MM.1S (cell line): ENCODE data around the gene KLHL7.

Experiments
- DNase-seq: peaks from one replicate; pipeline ENCODE4 v3.0.0-alpha.2; 2015
- H2AFZ ChIP-seq: fragments of 300-600 bp; sonication (generic); 2 replicates; pipeline ENCODE4 v1.6.0; 2016; ENCODE audit warnings: antibody characterized with exemption, low read length
- H3F3A ChIP-seq: fragments of 300-600 bp; sonication (generic); 2 replicates; pipeline ENCODE4 v1.6.1; 2016; ENCODE audit warnings: mild to moderate bottlenecking, antibody characterized with exemption, low read length, moderate library complexity, mixed read lengths; ENCODE audit not compliant: insufficient read depth
- H3K27ac ChIP-seq: fragments of 300-600 bp; sonication (generic); 2 replicates; pipeline ENCODE4 v1.5.1; 2016; ENCODE audit warnings: mild to moderate bottlenecking, low read length
- H3K27me3 ChIP-seq: fragments of 300-600 bp; sonication (generic); replicated peaks from 2 replicates; pipeline ENCODE4 v1.6.0; 2016; ENCODE audit warnings: low read length; ENCODE audit not compliant: insufficient read depth
- H3K36me3 ChIP-seq: fragments of 300-600 bp; sonication (generic); replicated peaks from 2 replicates; pipeline ENCODE4 v1.6.1; 2016; ENCODE audit warnings: mild to moderate bottlenecking, low read length, mixed read lengths; ENCODE audit not compliant: insufficient read depth
- H3K4me1 ChIP-seq: fragments of 300-600 bp; sonication (generic); 2 replicates; pipeline ENCODE4 v1.6.1; 2016; ENCODE audit warnings: low read length, mixed read lengths
- H3K4me2 ChIP-seq: fragments of 300-600 bp; sonication (generic); 2 replicates; pipeline ENCODE4 v1.6.0; 2016; ENCODE audit warnings: low read depth, low read length
- H3K4me3 ChIP-seq: fragments of 300-600 bp; sonication (generic); 2 replicates; pipeline ENCODE4 v1.5.1; 2016; ENCODE audit warnings: low read length, mixed read lengths
- H3K79me2 ChIP-seq: fragments of 300-600 bp; sonication (generic); 2 replicates; pipeline ENCODE4 v1.6.1; 2016; ENCODE audit warnings: mixed run types, low read length, mixed read lengths
- H3K9ac ChIP-seq: fragments of 300-600 bp; sonication (generic); 2 replicates; pipeline ENCODE4 v1.6.1; 2016; ENCODE audit warnings: low read length, mixed read lengths
- H3K9me2 ChIP-seq: fragments of 300-600 bp; sonication (generic); replicated peaks from 2 replicates; pipeline ENCODE4 v1.6.1; 2016; ENCODE audit warnings: mild to moderate bottlenecking, low read length, mixed read lengths; ENCODE audit not compliant: insufficient read depth
- H3K9me3 ChIP-seq: fragments of 300-600 bp; sonication (generic); replicated peaks from 2 replicates; pipeline ENCODE4 v1.6.1; 2016; ENCODE audit warnings: mild to moderate bottlenecking, low read length, mixed read lengths; ENCODE audit not compliant: insufficient read depth
- H4K20me1 ChIP-seq: fragments of 300-600 bp; sonication (generic); 2 replicates; pipeline ENCODE4 v1.6.1; 2016; ENCODE audit warnings: mild to moderate bottlenecking, low read length, moderate library complexity, mixed read lengths; ENCODE audit not compliant: insufficient read depth
- CTCF ChIP-seq: fragments of 300-600 bp; sonication (generic); IDR thresholded peaks from 2 replicates; pipeline ENCODE4 v1.5.1; 2016; ENCODE audit warnings: antibody characterized with exemption, low read length, mixed read lengths
- EZH2 ChIP-seq: fragments of 300-600 bp; sonication (generic); optimal IDR thresholded peaks from 2 replicates; pipeline ENCODE3; 2017; ENCODE audit warnings: low read depth, mild to moderate bottlenecking, antibody characterized with exemption, low read length, mixed read lengths
- EZH2phosphoT487 ChIP-seq: fragments of 300-600 bp; sonication (generic); IDR thresholded peaks from 2 replicates; pipeline ENCODE4 v1.6.1; 2018; ENCODE audit warnings: antibody characterized with exemption, low read length

Gene KLHL7

GRCh38 chr7:23133797-23134196 lies 28.2 kb downstream of the KLHL7 start:
- Histone ChIP-seq H3F3A (no peaks in the 10 kb centered on the region), H3K27me3 (no peaks in the 10 kb centered on the region), H3K4me2 (no peak overlapping the region), H3K9me3 (no peaks in the 10 kb centered on the region), H4K20me1 (no peaks in the 10 kb centered on the region), H3K79me2 (no peaks in the 10 kb centered on the region), H3K9me2 (no peaks in the 10 kb centered on the region), H3K4me1 (no peaks in the 10 kb centered on the region), H3K27ac (no peak overlapping the region), H2AFZ (no peak overlapping the region), H3K4me3 (no peak overlapping the region), H3K9ac (no peak overlapping the region), H3K36me3 (no peaks in the 10 kb centered on the region)
- no peak for DNase-seq
- TF ChIP-seq CTCF (no peak), EZH2phosphoT487 (no peak), EZH2 (no peak)

DNA sequence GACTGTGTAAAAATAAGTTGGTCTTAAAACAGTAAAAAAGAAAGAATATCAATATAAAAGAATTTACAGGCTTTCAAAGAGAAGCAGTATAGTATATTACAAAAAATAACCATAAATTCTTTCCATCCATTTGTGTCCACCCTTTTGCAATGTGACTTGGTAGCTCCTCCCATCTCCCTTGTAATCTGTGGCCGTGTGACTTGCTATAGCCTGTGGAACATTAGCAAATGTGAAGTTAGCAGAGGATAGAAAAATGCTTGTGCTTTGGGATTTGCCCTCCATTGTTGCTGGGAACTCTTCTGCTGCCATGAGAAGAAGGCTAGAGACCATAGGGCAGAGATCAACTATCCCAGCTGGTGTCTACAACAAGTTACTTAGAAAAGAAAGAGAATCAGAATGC lies 30.2 kb downstream of the KLHL7 start:
- Histone ChIP-seq H3K79me2 (no peaks in the 10 kb centered on the region), H3K9me2 (no peaks in the 10 kb centered on the region), H3F3A (no peaks in the 10 kb centered on the region), H3K36me3 (no peaks in the 10 kb centered on the region), H3K9ac (no peak overlapping the region), H3K27ac (no peak overlapping the region), H3K4me1 (no peaks in the 10 kb centered on the region), H4K20me1 (no peaks in the 10 kb centered on the region), H2AFZ (no peak overlapping the region), H3K27me3 (no peaks in the 10 kb centered on the region), H3K4me3 (no peak overlapping the region), H3K9me3 (no peaks in the 10 kb centered on the region), H3K4me2 (no peak overlapping the region)
- no peak for TF ChIP-seq EZH2
- no peak for TF ChIP-seq EZH2phosphoT487
- no peak for TF ChIP-seq CTCF
- DNase-seq, result no peak

- TF ChIP-seq EZH2phosphoT487 (no peak), CTCF (no peak), EZH2 (no peak)
- Histone ChIP-seq H3K9me3 (no peaks in the 10 kb centered on the region), H3K36me3 (no peaks in the 10 kb centered on the region), H3K9me2 (no peaks in the 10 kb centered on the region), H3K9ac (no peak overlapping the region), H3K4me3 (no peak overlapping the region), H3K27ac (no peak overlapping the region), H3K4me1 (no peaks in the 10 kb centered on the region), H4K20me1 (no peaks in the 10 kb centered on the region), H3K4me2 (no peak overlapping the region), H2AFZ (no peak overlapping the region), H3K27me3 (no peaks in the 10 kb centered on the region), H3K79me2 (no peaks in the 10 kb centered on the region), H3F3A (no peaks in the 10 kb centered on the region)
- DNase-seq, result no peak
Measured at GRCh38 chr7:23136216-23136615, 30.6 kb downstream of the KLHL7 start.
